Nephron (organoid): ENCODE measurements around the gene NUDT22.

Experiments used
- H3K27ac Mint-ChIP-seq, 3 experiments: 2 replicates each; pipeline ENCODE4 v1.8.0; 2020; ENCODE audit warnings: mixed read lengths in 3 of 3, mild to moderate bottlenecking in 2 of 3, moderate library complexity in 1 of 3
- H3K27me3 Mint-ChIP-seq: 2 replicates; pipeline ENCODE4 v1.8.0; 2021; ENCODE audit warnings: low read depth, mild to moderate bottlenecking, moderate library complexity, mixed read lengths
- H3K36me3 Mint-ChIP-seq: 2 replicates; pipeline ENCODE4 v1.8.0; 2020; ENCODE audit warnings: low read depth, mixed read lengths
- H3K4me1 Mint-ChIP-seq: 2 replicates; pipeline ENCODE4 v1.8.0; 2020; ENCODE audit warnings: mixed read lengths
- H3K4me3 Mint-ChIP-seq, 3 experiments: 2 replicates each; pipeline ENCODE4 v1.8.0; 2020; ENCODE audit warnings: mild to moderate bottlenecking in 3 of 3, mixed read lengths in 3 of 3, moderate library complexity in 2 of 3
- H3K9me3 Mint-ChIP-seq: 2 replicates; pipeline ENCODE4 v1.8.0; 2020; ENCODE audit warnings: mixed read lengths
- TF ChIP-seq, protein P1 (sequence below), 3 experiments: fragments of 200-600 bp; sonication (generic); IDR thresholded peaks; one replicate each; pipeline ENCODE4 v1.5.0; 2021; ENCODE audit warnings: antibody characterized with exemption in 3 of 3; ENCODE audit not compliant: unreplicated experiment in 3 of 3

NUDT22 gene

GRCh38 chr11:64268025-64268892 lies 42.2 kb downstream of the NUDT22 start:
- TF ChIP-seq, protein P1, sequence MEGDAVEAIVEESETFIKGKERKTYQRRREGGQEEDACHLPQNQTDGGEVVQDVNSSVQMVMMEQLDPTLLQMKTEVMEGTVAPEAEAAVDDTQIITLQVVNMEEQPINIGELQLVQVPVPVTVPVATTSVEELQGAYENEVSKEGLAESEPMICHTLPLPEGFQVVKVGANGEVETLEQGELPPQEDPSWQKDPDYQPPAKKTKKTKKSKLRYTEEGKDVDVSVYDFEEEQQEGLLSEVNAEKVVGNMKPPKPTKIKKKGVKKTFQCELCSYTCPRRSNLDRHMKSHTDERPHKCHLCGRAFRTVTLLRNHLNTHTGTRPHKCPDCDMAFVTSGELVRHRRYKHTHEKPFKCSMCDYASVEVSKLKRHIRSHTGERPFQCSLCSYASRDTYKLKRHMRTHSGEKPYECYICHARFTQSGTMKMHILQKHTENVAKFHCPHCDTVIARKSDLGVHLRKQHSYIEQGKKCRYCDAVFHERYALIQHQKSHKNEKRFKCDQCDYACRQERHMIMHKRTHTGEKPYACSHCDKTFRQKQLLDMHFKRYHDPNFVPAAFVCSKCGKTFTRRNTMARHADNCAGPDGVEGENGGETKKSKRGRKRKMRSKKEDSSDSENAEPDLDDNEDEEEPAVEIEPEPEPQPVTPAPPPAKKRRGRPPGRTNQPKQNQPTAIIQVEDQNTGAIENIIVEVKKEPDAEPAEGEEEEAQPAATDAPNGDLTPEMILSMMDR (IDR thresholded peaks at IDR 0.05; ENCODE audit: unreplicated experiment in 3 of 3), result no peak
- peaks cover 4% of the 10 kb centered on the region for H3K36me3 Mint-ChIP-seq
- H3K4me1 Mint-ChIP-seq, result peaks cover 7% of the 10 kb centered on the region
- peak overlapping the region; percentile 94 to 97 (median 96) for H3K4me3 Mint-ChIP-seq
- peak overlapping the region; percentile 81 to 99 (median 98) for H3K27ac Mint-ChIP-seq
- H3K27me3 Mint-ChIP-seq, result no peaks in the 10 kb centered on the region
- H3K9me3 Mint-ChIP-seq, result no peaks in the 10 kb centered on the region

GRCh38 chr11:64268893-64269539 lies 42.9 kb downstream of the NUDT22 start:
- no peaks in the 10 kb centered on the region for H3K27me3 Mint-ChIP-seq
- peaks cover 7% of the 10 kb centered on the region for H3K4me1 Mint-ChIP-seq
- H3K27ac Mint-ChIP-seq, result peak overlapping the region; percentile 81 to 99 (median 98)
- peak overlapping the region; percentile 94 to 97 (median 96) for H3K4me3 Mint-ChIP-seq
- no peaks in the 10 kb centered on the region for H3K9me3 Mint-ChIP-seq
- peaks cover 4% of the 10 kb centered on the region for H3K36me3 Mint-ChIP-seq
- TF ChIP-seq, protein P1 (IDR thresholded peaks at IDR 0.05; ENCODE audit: unreplicated experiment in 3 of 3), result no peak

- H3K4me3 Mint-ChIP-seq, result peak overlapping the region; percentile 94 to 97 (median 96)
- peaks cover 4% of the 10 kb centered on the region for H3K36me3 Mint-ChIP-seq
- no peaks in the 10 kb centered on the region for H3K9me3 Mint-ChIP-seq
- TF ChIP-seq, protein P1 (IDR thresholded peaks at IDR 0.05; ENCODE audit: unreplicated experiment in 3 of 3), result peak in 1 of 3 experiments; percentile 49
- peak overlapping the region; percentile 97 to 99 (median 98) for H3K27ac Mint-ChIP-seq
- H3K4me1 Mint-ChIP-seq, result peaks cover 7% of the 10 kb centered on the region
- no peaks in the 10 kb centered on the region for H3K27me3 Mint-ChIP-seq
These were observed 43.6 kb downstream of the NUDT22 start for GRCh38 chr11:64269540-64270220.

DNA sequence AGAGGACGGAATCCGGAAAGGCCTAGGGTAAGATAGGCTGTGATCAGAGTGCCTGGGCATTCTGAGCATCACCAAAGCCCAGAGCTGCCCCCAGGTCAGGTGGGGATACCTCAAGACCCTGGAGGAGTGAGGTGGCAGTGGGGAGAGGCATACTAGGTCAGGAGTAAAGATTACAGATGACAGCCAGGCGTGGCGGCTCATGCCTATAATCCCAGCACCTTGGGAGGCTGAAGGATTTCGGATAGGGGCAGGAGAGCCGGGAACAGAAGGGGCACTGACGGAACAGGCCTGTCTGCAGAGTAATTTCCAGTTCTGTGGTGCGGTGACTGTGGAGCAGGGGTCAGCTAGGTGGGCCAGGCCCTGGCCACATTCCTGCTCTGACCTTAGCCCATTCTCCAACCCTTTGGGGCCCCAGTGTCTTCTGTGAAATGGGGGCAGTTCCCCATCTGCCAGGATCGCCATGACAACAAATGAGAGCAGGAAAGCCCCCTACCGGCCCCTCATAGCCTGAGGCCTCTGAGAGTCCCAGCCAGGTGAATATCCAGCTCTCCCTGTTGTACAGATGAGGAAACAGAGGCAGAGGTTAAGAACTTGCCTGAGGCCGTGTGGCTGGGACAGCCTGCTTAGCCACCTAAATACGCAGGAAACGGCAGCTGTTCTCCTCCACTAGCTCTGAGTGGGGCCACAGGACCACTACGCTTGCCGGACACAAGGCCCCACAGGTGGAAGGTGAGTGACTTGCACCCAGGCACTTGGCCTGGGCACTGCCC lies 49.1 kb downstream of the NUDT22 start:
- Mint-ChIP-seq H3K4me3 (no peak overlapping the region), H3K27me3 (no peaks in the 10 kb centered on the region), H3K9me3 (no peaks in the 10 kb centered on the region), H3K4me1 (peaks cover 4% of the 10 kb centered on the region), H3K27ac (no peak overlapping the region), H3K36me3 (peaks cover 9% of the 10 kb centered on the region)
- TF ChIP-seq, protein P1 (IDR thresholded peaks at IDR 0.05; ENCODE audit: unreplicated experiment in 3 of 3), result no peak

DNA sequence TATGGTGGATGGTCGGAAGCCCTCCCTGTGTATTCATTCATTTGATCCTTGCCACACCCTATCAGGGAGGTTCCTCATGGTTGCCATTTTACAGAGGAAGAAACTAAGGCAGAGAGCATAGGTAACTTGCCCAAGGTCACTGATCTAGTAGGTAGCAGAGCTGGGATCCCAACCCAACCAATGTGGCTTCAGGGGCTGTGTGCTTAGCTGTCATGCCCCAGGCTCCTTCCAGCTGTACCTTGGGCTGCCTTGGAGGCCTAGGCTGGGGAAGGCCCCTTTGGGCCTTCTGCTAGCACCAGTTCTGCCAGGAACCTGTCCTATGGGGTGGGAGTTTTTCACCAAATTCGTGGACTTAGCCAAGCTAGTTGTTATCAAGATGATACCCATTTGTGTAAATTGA lies 49.8 kb downstream of the NUDT22 start:
- Mint-ChIP-seq H3K9me3 (no peaks in the 10 kb centered on the region), H3K27me3 (no peaks in the 10 kb centered on the region), H3K27ac (no peak overlapping the region), H3K36me3 (peaks cover 9% of the 10 kb centered on the region), H3K4me1 (peaks cover 4% of the 10 kb centered on the region), H3K4me3 (no peak overlapping the region)
- TF ChIP-seq, protein P1 (IDR thresholded peaks at IDR 0.05; ENCODE audit: unreplicated experiment in 3 of 3), result no peak
